K562 (cell line): ENCODE measurements around the gene SMCO3. TPM values are rescaled to one million over a fixed set of nuclear protein-coding genes. Genes with fewer than 3 reads are reported as not detected.

Experiments used
- ATAC-seq: fragments of 200-7000 bp; cut with Tn5 transposase; 3 replicates; pipeline ENCODE4 v1.9.1; 2020; ENCODE audit warnings: moderate library complexity
- BruUV-seq: library from RNA; stranded (reverse); fragments of 400-500 nt; replicated peaks from 2 replicates; lab custom pipeline; 2021; lab: Mats Ljungman, UMichigan
- CTCF ChIA-PET: fragments of 300-600 bp; formaldehyde crosslinking; extraction: SDS; loops from one replicate; lab custom pipeline; 2021; ENCODE audit warnings: low intra/inter-chr PET ratio; lab: Yijun Ruan, JAX
- POLR2A ChIA-PET: fragments of 300-600, 350-650 bp; sonication (Branson Sonifier 250); formaldehyde crosslinking; extraction: SDS; loops from one replicate; lab custom pipeline; 2021; ENCODE audit warnings: antibody characterized with exemption, inconsistent platforms; lab: Yijun Ruan, JAX
- DNase-seq, 4 experiments: peaks; one replicate each; pipeline versions ENCODE4 v3.0.0 to v3.0.0-alpha.2; 2011 to 2018; ENCODE audit warnings: low spot score in 3 of 4, mixed read lengths in 3 of 4; ENCODE audit errors: extremely low read depth in 1 of 4
- FAIRE-seq: peaks from 2 replicates; lab custom pipeline; 2011; peaks lifted over from hg19 to GRCh38; lab: Jason Lieb, UNC
- H2AFZ ChIP-seq: 2 replicates; pipeline ENCODE4 v1.6.0; 2011; ENCODE audit warnings: low read depth, low read length, control low read depth, inconsistent platforms
- H3K27ac ChIP-seq: fragments of 200-600 bp; 3 replicates; pipeline ENCODE4 v1.8.0; 2011; ENCODE audit warnings: low read depth, mild to moderate bottlenecking, control low read depth, inconsistent platforms, low read length, moderate library complexity, mixed read lengths; ENCODE audit errors: extremely low read depth
- H3K27me3 ChIP-seq, 2 experiments: fragments of 300-600 bp in 1 of 2; 2 replicates in 1 of 2; 3 replicates in 1 of 2; pipeline versions ENCODE4 v1.6.0 to v1.8.0; 2011; ENCODE audit warnings: inconsistent platforms in 2 of 2, low read length in 2 of 2, mild to moderate bottlenecking in 1 of 2, mixed read lengths in 1 of 2, moderate library complexity in 1 of 2; ENCODE audit not compliant: control insufficient read depth in 2 of 2, insufficient read depth in 2 of 2
- H3K36me3 ChIP-seq: fragments of 300-600 bp; 3 replicates; pipeline ENCODE4 v1.8.0; 2011; ENCODE audit warnings: mild to moderate bottlenecking, low read length, inconsistent platforms; ENCODE audit not compliant: control insufficient read depth, insufficient read depth
- H3K4me1 ChIP-seq, 2 experiments: fragments of 200-600 bp in 1 of 2; replicated peaks in 1 of 2; 2 replicates in 1 of 2; 3 replicates in 1 of 2; pipeline versions ENCODE4 v1.5.1 to v1.8.0; 2011; ENCODE audit warnings: inconsistent platforms in 2 of 2, low read length in 2 of 2, mild to moderate bottlenecking in 1 of 2, mixed read lengths in 1 of 2, moderate library complexity in 1 of 2; ENCODE audit not compliant: control insufficient read depth in 2 of 2, insufficient read depth in 2 of 2
- H3K4me2 ChIP-seq: 2 replicates; pipeline ENCODE4 v1.6.1; 2011; ENCODE audit warnings: low read length, control low read depth, inconsistent platforms, mixed read lengths; ENCODE audit not compliant: insufficient read depth
- H3K4me3 ChIP-seq: fragments of 200-600 bp; sonication (generic), shearing (Covaris generic); 2 replicates; pipeline ENCODE4 v1.5.1; 2016; ENCODE audit warnings: control low read depth, inconsistent platforms
- H3K79me2 ChIP-seq: fragments of 200-600 bp; 3 replicates; pipeline ENCODE4 v1.8.0; 2011; ENCODE audit warnings: low read length, inconsistent platforms; ENCODE audit not compliant: control insufficient read depth, insufficient read depth
- H3K9ac ChIP-seq, 2 experiments: 2 replicates each; pipeline versions ENCODE4 v1.6.0 to v1.6.1; 2011; ENCODE audit warnings: low read depth in 2 of 2, low read length in 2 of 2, control low read depth in 1 of 2, inconsistent platforms in 1 of 2, mild to moderate bottlenecking in 1 of 2, mixed read lengths in 1 of 2; ENCODE audit not compliant: insufficient read depth in 1 of 2
- H3K9me1 ChIP-seq: one replicate; pipeline ENCODE4 v1.6.0; 2011; ENCODE audit warnings: inconsistent platforms, mild to moderate bottlenecking, low read length, moderate library complexity; ENCODE audit not compliant: control insufficient read depth, insufficient read depth
- H3K9me3 ChIP-seq: replicated peaks from 2 replicates; pipeline ENCODE4 v1.5.1; 2011; ENCODE audit warnings: low read depth, low read length, inconsistent platforms; ENCODE audit not compliant: control insufficient read depth, insufficient read depth
- H4K20me1 ChIP-seq: replicated peaks from 2 replicates; pipeline ENCODE4 v1.6.1; 2011; ENCODE audit warnings: low read length, inconsistent platforms, mixed read lengths; ENCODE audit not compliant: control insufficient read depth, insufficient read depth
- ARNT ChIP-seq, 2 experiments: fragments of 450-650 bp; IDR thresholded peaks; 2 replicates each; pipeline ENCODE4 v1.6.1; 2016; ENCODE audit warnings: mild to moderate bottlenecking in 1 of 2
- BRD9 ChIP-seq: fragments of 450-650 bp; IDR thresholded peaks from 2 replicates; pipeline ENCODE4 v1.6.1; 2018; ENCODE audit warnings: low read depth; ENCODE audit not compliant: partially characterized antibody
- CSDE1 ChIP-seq, 2 experiments: fragments of 450-650 bp; IDR thresholded peaks; 2 replicates each; pipeline ENCODE4 v1.6.1; 2016; ENCODE audit warnings: mild to moderate bottlenecking in 1 of 2
- RBBP5 ChIP-seq: fragments of 200-600 bp; sonication (generic); IDR thresholded peaks from 2 replicates; pipeline ENCODE4 v1.6.1; 2012; ENCODE audit warnings: borderline replicate concordance, mild to moderate bottlenecking, low read length, control low read depth, inconsistent platforms; ENCODE audit not compliant: insufficient read depth, poor library complexity, severe bottlenecking
- RBM39 ChIP-seq: fragments of 200-400 bp; formaldehyde crosslinking; optimal IDR thresholded peaks from 2 replicates; pipeline ENCODE3; 2018; ENCODE audit warnings: low read depth, low read length
- TSC22D4 ChIP-seq: fragments of 450-650 bp; IDR thresholded peaks from 2 replicates; pipeline ENCODE4 v1.6.1; 2016; ENCODE audit warnings: missing genetic modification characterization, missing biosample characterization, control low read depth
- in situ Hi-C: fragments of 300-500 bp; cut with MboI; formaldehyde crosslinking; loops from 4 replicates; pipeline ENCODE4 v1.15.0; 2018; ENCODE audit warnings: inconsistent platforms, mixed read lengths
- intact Hi-C: fragments of 100-400 bp; cut with micrococcal nuclease; formaldehyde crosslinking; loops from 2 replicates; pipeline ENCODE4 v1.14.2; 2022
- polyA plus RNA-seq, 8 experiments: library from polyadenylated mRNA; depleted of rRNA in 4 of 8; stranded (reverse) in 5 of 8; unstranded in 3 of 8; fragments of >200 nt; fragmentation: Nextera tagmentation in 2 of 8; fragmentation: Illumina TruSeq in 1 of 8; extraction: Ambion mirVana in 2 of 8; extraction: Trizol in 1 of 8; gene quantifications; 2 replicates each; pipeline versions ENCODE4 v1.2.1 to v1.2.3, GENCODE V29; 2011 to 2014; ENCODE audit warnings: inconsistent platforms in 1 of 8, missing spikeins in 1 of 8
- total RNA-seq, 7 experiments: library from RNA; depleted of rRNA in 6 of 7; stranded (reverse); fragments of >200 nt in 6 of 7; fragmentation: Illumina TruSeq in 2 of 7; extraction: Trizol in 2 of 7; gene quantifications; 2 replicates each; pipeline versions ENCODE4 v1.2.1 to v1.2.3, GENCODE V29; 2011 to 2021; ENCODE audit warnings: low replicate concordance in 1 of 7
- TF ChIP-seq, protein P1 (sequence below): fragments of 200-800 bp; sonication (Bioruptor generic); IDR thresholded peaks from 2 replicates; pipeline ENCODE4 v1.6.1; 2016; ENCODE audit warnings: missing genetic modification characterization, missing compliant biosample characterization
- TF ChIP-seq, protein P2 (sequence below): fragments of 250-450 bp; sonication (Bioruptor Pico); IDR thresholded peaks from 2 replicates; pipeline ENCODE4 v1.4.0; 2020

Gene SMCO3
- total and polyA plus RNA-seq, 9 of the 15 experiments (the other 6 are each of a cell fraction or from before 2014, with no cell fraction given), result 0.10 to 0.14 TPM; not detected in 7

DNA sequence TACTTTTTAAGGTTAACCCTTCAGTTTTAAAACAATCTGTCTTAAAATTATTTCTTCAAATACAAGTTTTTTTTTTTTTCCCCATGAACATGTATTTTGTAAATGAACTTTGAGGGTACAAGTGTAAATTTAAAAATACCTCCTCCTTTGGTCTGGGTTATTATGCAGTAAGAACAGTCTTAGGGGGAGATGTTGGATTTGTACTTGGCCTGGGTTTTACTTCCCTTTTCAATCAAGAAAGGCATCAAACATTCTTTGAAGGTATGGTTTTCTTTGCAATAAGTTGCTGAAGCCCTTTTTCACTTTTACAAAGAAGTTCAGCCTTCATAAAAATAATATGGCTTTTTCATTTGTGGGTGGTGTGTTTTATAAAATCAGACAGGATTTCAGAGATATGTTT lies 31.2 kb downstream of the SMCO3 start:
- in situ Hi-C loops (no loop called here), intact Hi-C loops (no loop called here)
- H3K9me3 ChIP-seq, result no peaks in the 10 kb centered on the region
- DNase-seq, result no peak
- H3K4me3 ChIP-seq, result no peak overlapping the region
- ChIA-PET POLR2A (interaction anchor here (1.2 to 2.1 kb wide), 3 partner anchors 10 to 20 kb away, joined by 4 to 5 read pairs (median 5); no protein-coding TSS in a partner anchor), CTCF (no interaction called here)
- H3K27me3 ChIP-seq, result no peaks in the 10 kb centered on the region; a peak in 1 of 5 replicates
- peaks cover 21% of the 10 kb centered on the region; the same call in 2 of the 3 replicates for H3K36me3 ChIP-seq
- no peak overlapping the region for H2AFZ ChIP-seq
- H4K20me1 ChIP-seq, result no peaks in the 10 kb centered on the region
- H3K9ac ChIP-seq, result no peak overlapping the region
- H3K27ac ChIP-seq, result no peak overlapping the region
- H3K4me2 ChIP-seq, result no peak overlapping the region
- H3K79me2 ChIP-seq, result no peaks in the 10 kb centered on the region
- BruUV-seq, result no TSS peak
- H3K4me1 ChIP-seq, result no peaks in the 10 kb centered on the region
- ATAC-seq, result no peak
- no peaks in the 10 kb centered on the region for H3K9me1 ChIP-seq
- FAIRE-seq, result no peak
- TF ChIP-seq RBM39 (no peak), ARNT (IDR thresholded peaks at IDR 0.05) (no peak), BRD9 (no peak), TSC22D4 (tag) (no peak), CSDE1 (IDR thresholded peaks at IDR 0.05) (no peak), RBBP5 (no peak)
- TF ChIP-seq, protein P1, sequence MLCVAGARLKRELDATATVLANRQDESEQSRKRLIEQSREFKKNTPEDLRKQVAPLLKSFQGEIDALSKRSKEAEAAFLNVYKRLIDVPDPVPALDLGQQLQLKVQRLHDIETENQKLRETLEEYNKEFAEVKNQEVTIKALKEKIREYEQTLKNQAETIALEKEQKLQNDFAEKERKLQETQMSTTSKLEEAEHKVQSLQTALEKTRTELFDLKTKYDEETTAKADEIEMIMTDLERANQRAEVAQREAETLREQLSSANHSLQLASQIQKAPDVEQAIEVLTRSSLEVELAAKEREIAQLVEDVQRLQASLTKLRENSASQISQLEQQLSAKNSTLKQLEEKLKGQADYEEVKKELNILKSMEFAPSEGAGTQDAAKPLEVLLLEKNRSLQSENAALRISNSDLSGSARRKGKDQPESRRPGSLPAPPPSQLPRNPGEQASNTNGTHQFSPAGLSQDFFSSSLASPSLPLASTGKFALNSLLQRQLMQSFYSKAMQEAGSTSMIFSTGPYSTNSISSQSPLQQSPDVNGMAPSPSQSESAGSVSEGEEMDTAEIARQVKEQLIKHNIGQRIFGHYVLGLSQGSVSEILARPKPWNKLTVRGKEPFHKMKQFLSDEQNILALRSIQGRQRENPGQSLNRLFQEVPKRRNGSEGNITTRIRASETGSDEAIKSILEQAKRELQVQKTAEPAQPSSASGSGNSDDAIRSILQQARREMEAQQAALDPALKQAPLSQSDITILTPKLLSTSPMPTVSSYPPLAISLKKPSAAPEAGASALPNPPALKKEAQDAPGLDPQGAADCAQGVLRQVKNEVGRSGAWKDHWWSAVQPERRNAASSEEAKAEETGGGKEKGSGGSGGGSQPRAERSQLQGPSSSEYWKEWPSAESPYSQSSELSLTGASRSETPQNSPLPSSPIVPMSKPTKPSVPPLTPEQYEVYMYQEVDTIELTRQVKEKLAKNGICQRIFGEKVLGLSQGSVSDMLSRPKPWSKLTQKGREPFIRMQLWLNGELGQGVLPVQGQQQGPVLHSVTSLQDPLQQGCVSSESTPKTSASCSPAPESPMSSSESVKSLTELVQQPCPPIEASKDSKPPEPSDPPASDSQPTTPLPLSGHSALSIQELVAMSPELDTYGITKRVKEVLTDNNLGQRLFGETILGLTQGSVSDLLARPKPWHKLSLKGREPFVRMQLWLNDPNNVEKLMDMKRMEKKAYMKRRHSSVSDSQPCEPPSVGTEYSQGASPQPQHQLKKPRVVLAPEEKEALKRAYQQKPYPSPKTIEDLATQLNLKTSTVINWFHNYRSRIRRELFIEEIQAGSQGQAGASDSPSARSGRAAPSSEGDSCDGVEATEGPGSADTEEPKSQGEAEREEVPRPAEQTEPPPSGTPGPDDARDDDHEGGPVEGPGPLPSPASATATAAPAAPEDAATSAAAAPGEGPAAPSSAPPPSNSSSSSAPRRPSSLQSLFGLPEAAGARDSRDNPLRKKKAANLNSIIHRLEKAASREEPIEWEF (CRISPR knock-in tag), result no peak
- TF ChIP-seq, protein P2, sequence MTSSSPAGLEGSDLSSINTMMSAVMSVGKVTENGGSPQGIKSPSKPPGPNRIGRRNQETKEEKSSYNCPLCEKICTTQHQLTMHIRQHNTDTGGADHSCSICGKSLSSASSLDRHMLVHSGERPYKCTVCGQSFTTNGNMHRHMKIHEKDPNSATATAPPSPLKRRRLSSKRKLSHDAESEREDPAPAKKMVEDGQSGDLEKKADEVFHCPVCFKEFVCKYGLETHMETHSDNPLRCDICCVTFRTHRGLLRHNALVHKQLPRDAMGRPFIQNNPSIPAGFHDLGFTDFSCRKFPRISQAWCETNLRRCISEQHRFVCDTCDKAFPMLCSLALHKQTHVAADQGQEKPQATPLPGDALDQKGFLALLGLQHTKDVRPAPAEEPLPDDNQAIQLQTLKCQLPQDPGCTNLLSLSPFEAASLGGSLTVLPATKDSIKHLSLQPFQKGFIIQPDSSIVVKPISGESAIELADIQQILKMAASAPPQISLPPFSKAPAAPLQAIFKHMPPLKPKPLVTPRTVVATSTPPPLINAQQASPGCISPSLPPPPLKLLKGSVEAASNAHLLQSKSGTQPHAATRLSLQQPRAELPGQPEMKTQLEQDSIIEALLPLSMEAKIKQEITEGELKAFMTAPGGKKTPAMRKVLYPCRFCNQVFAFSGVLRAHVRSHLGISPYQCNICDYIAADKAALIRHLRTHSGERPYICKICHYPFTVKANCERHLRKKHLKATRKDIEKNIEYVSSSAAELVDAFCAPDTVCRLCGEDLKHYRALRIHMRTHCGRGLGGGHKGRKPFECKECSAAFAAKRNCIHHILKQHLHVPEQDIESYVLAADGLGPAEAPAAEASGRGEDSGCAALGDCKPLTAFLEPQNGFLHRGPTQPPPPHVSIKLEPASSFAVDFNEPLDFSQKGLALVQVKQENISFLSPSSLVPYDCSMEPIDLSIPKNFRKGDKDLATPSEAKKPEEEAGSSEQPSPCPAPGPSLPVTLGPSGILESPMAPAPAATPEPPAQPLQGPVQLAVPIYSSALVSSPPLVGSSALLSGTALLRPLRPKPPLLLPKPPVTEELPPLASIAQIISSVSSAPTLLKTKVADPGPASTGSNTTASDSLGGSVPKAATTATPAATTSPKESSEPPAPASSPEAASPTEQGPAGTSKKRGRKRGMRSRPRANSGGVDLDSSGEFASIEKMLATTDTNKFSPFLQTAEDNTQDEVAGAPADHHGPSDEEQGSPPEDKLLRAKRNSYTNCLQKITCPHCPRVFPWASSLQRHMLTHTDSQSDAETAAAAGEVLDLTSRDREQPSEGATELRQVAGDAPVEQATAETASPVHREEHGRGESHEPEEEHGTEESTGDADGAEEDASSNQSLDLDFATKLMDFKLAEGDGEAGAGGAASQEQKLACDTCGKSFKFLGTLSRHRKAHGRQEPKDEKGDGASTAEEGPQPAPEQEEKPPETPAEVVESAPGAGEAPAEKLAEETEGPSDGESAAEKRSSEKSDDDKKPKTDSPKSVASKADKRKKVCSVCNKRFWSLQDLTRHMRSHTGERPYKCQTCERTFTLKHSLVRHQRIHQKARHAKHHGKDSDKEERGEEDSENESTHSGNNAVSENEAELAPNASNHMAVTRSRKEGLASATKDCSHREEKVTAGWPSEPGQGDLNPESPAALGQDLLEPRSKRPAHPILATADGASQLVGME (CRISPR knock-in tag), result no peak
